Liver (tissue), 9 donors: ENCODE data around the gene NPAS2. TPM values are rescaled to one million over a fixed set of nuclear protein-coding genes. Genes with fewer than 3 reads are reported as not detected.

ENCODE experiments used
- DNase-seq: peaks from one replicate; pipeline ENCODE4 v3.0.0-alpha.2; 2017; ENCODE audit warnings: low spot score
- H3K27ac ChIP-seq, 2 donors: one replicate each; pipeline ENCODE4 v1.7.0; 2013; ENCODE audit warnings: inconsistent platforms in 2 of 2, low read length in 2 of 2, control low read depth in 1 of 2, low read depth in 1 of 2, mild to moderate bottlenecking in 1 of 2
- H3K27me3 ChIP-seq, 4 donors: one replicate each; pipeline versions ENCODE4 v1.6.1 to v1.7.0; 2013; ENCODE audit warnings: low read length in 3 of 4, inconsistent platforms in 1 of 4, mild to moderate bottlenecking in 1 of 4, moderate library complexity in 1 of 4; ENCODE audit not compliant: control insufficient read depth in 4 of 4, insufficient read depth in 4 of 4
- H3K36me3 ChIP-seq, 4 donors: one replicate each; pipeline versions ENCODE4 v1.6.1 to v1.7.0; 2013; ENCODE audit warnings: low read length in 3 of 4, mild to moderate bottlenecking in 3 of 4, low read depth in 1 of 4, moderate library complexity in 1 of 4; ENCODE audit not compliant: control insufficient read depth in 4 of 4, insufficient read depth in 3 of 4
- H3K4me1 ChIP-seq, 4 donors: one replicate each; pipeline versions ENCODE4 v1.6.1 to v1.7.0; 2013; ENCODE audit warnings: low read length in 3 of 4, mild to moderate bottlenecking in 3 of 4, moderate library complexity in 1 of 4; ENCODE audit not compliant: control insufficient read depth in 4 of 4, insufficient read depth in 4 of 4
- H3K4me3 ChIP-seq, 3 donors: one replicate each; pipeline versions ENCODE4 v1.6.1 to v1.7.0; 2013; ENCODE audit warnings: low read length in 3 of 3, control low read depth in 1 of 3, low read depth in 1 of 3, mild to moderate bottlenecking in 1 of 3
- H3K9ac ChIP-seq, 2 donors: one replicate each; pipeline ENCODE4 v1.7.0; 2013; ENCODE audit warnings: low read length in 2 of 2, mild to moderate bottlenecking in 2 of 2, moderate library complexity in 2 of 2, control low read depth in 1 of 2, low read depth in 1 of 2
- H3K9me3 ChIP-seq, 4 donors: one replicate each; pipeline versions ENCODE4 v1.6.1 to v1.7.0; 2013; ENCODE audit warnings: low read length in 3 of 4; ENCODE audit not compliant: control insufficient read depth in 4 of 4
- ATF3 ChIP-seq: IDR thresholded peaks from 2 replicates; pipeline ENCODE4 v1.6.1; 2016; ENCODE audit warnings: antibody characterized with exemption
- CTCF ChIP-seq: fragments of 150-350 bp; IDR thresholded peaks from 2 replicates; pipeline ENCODE4 v1.5.1; 2017; ENCODE audit warnings: improper control_type of control experiment, low read depth, low read length; ENCODE audit not compliant: missing input control
- EGR1 ChIP-seq, 2 donors: IDR thresholded peaks; 2 replicates each; pipeline ENCODE4 v1.6.1; 2016 to 2018; ENCODE audit warnings: antibody characterized with exemption in 2 of 2, low read depth in 2 of 2
- FOXA2 ChIP-seq: IDR thresholded peaks from 2 replicates; pipeline ENCODE4 v1.6.1; 2016; ENCODE audit warnings: antibody characterized with exemption
- GABPA ChIP-seq, 2 donors: IDR thresholded peaks in 1 of 2; conservative IDR thresholded peaks in 1 of 2; 2 replicates each; pipeline ENCODE4 v1.6.1; 2016; ENCODE audit warnings: antibody characterized with exemption in 2 of 2, mild to moderate bottlenecking in 1 of 2, moderate library complexity in 1 of 2
- HNF4A ChIP-seq, 2 donors: conservative IDR thresholded peaks; 2 replicates each; pipeline ENCODE4 v1.6.1; 2016; ENCODE audit warnings: antibody characterized with exemption in 2 of 2, mild to moderate bottlenecking in 2 of 2
- HNF4G ChIP-seq: IDR thresholded peaks from 2 replicates; pipeline ENCODE4 v1.6.1; 2016; ENCODE audit warnings: antibody characterized with exemption
- JUND ChIP-seq, 2 donors: IDR thresholded peaks; 2 replicates each; pipeline ENCODE4 v1.6.1; 2016; ENCODE audit warnings: antibody characterized with exemption in 2 of 2
- MAX ChIP-seq: IDR thresholded peaks from 2 replicates; pipeline ENCODE4 v1.6.1; 2016; ENCODE audit warnings: antibody characterized with exemption
- RAD21 ChIP-seq, 2 donors: IDR thresholded peaks; 2 replicates each; pipeline ENCODE4 v1.6.1; 2016; ENCODE audit warnings: antibody characterized with exemption in 2 of 2, mild to moderate bottlenecking in 2 of 2
- REST ChIP-seq: IDR thresholded peaks from 2 replicates; pipeline ENCODE4 v1.6.1; 2016; ENCODE audit warnings: antibody characterized with exemption, mild to moderate bottlenecking
- RXRA ChIP-seq, 2 donors: IDR thresholded peaks; 2 replicates each; pipeline ENCODE4 v1.6.1; 2017 to 2018; ENCODE audit warnings: antibody characterized with exemption in 2 of 2, mild to moderate bottlenecking in 1 of 2
- SP1 ChIP-seq: IDR thresholded peaks from 2 replicates; pipeline ENCODE4 v1.6.1; 2018; ENCODE audit warnings: antibody characterized with exemption, mild to moderate bottlenecking
- YY1 ChIP-seq: IDR thresholded peaks from 2 replicates; pipeline ENCODE4 v1.6.1; 2016; ENCODE audit warnings: antibody characterized with exemption, mild to moderate bottlenecking
- ZBTB33 ChIP-seq: IDR thresholded peaks from 2 replicates; pipeline ENCODE4 v1.6.1; 2016; ENCODE audit warnings: antibody characterized with exemption
- WGBS: extraction: QIAGEN DNeasy Blood & Tissue Kit; methylation state at CpG from one replicate; pipeline ENCODE4 v1.1.7; 2013; 5-methylcytosine and 5-hydroxymethylcytosine counted together
- polyA plus RNA-seq, 2 donors: library from polyadenylated mRNA; stranded (reverse) in 1 of 2; unstranded in 1 of 2; fragments of 200-250 nt in 1 of 2; fragments of >200 nt in 1 of 2; fragmentation: Nextera tagmentation in 1 of 2; extraction: Ambion mirVana in 1 of 2; gene quantifications; one replicate each; pipeline versions ENCODE4 v1.2.1 to v1.2.3, GENCODE V29; 2013 to 2015
- total RNA-seq, 2 donors: library from RNA; depleted of rRNA; stranded (reverse); fragments of >200 nt; gene quantifications; one replicate each; pipeline ENCODE4 v1.2.3, GENCODE V29; 2014
- donor health status: healthy.
- donor health status: healthy.
- donor health status: healthy.
- donor health status: healthy.
- donor health status: healthy.

NPAS2 gene
- total and polyA plus RNA-seq, 4 donors: 0.33 to 24.3 (median 6.6) TPM

GRCh38 chr2:100990166-100990565 is 170.2 kb downstream of the NPAS2 start:
- TF ChIP-seq FOXA2 (no peak), SP1 (no peak)
- peaks cover 0 to 10% (median 2%) of the 10 kb centered on the region in 4 donors for H3K36me3 ChIP-seq
- DNase-seq: no peak
- no peak overlapping the region for H3K9ac ChIP-seq
- no peaks in the 10 kb centered on the region for H3K9me3 ChIP-seq
- no peak overlapping the region for H3K4me3 ChIP-seq
- H3K27ac ChIP-seq: no peak overlapping the region
- WGBS: 95% methylated on average over 9 of the region's 9 CpGs
- no peaks in the 10 kb centered on the region for H3K4me1 ChIP-seq
- no peaks in the 10 kb centered on the region for H3K27me3 ChIP-seq

GRCh38 chr2:100990650-100991403 is 170.9 kb downstream of the NPAS2 start:
- no peak overlapping the region for H3K9ac ChIP-seq
- H3K9me3 ChIP-seq: no peaks in the 10 kb centered on the region
- H3K4me1 ChIP-seq: peaks cover 0 to 3% (median under 1%) of the 10 kb centered on the region in 4 donors
- WGBS: 91% methylated on average over 24 of the region's 24 CpGs
- H3K27ac ChIP-seq: no peak overlapping the region
- no peaks in the 10 kb centered on the region for H3K27me3 ChIP-seq
- peaks cover 0 to 10% (median 2%) of the 10 kb centered on the region in 4 donors for H3K36me3 ChIP-seq
- no peak for TF ChIP-seq HNF4A (conservative IDR thresholded peaks at IDR 0.05)
- TF ChIP-seq JUND (IDR thresholded peaks at IDR 0.05): no peak
- TF ChIP-seq HNF4G: no peak
- TF ChIP-seq RXRA (IDR thresholded peaks at IDR 0.05): no peak
- no peak for TF ChIP-seq REST
- no peak for DNase-seq
- H3K4me3 ChIP-seq: no peak overlapping the region

GRCh38 chr2:100991404-100991773 is 171.4 kb downstream of the NPAS2 start:
- Histone ChIP-seq H3K4me1 (peaks cover 0 to 7% (median 6%) of the 10 kb centered on the region in 4 donors), H3K4me3 (no peak overlapping the region), H3K9ac (no peak overlapping the region), H3K27me3 (no peaks in the 10 kb centered on the region), H3K9me3 (no peaks in the 10 kb centered on the region), H3K36me3 (peaks cover 0 to 10% (median 2%) of the 10 kb centered on the region in 4 donors), H3K27ac (no peak overlapping the region)
- no peak for DNase-seq
- 96% methylated on average over 5 of the region's 5 CpGs for WGBS
- no peak for TF ChIP-seq ZBTB33
- TF ChIP-seq REST: no peak
- TF ChIP-seq CTCF: no peak
- no peak for TF ChIP-seq HNF4A (conservative IDR thresholded peaks at IDR 0.05)
- no peak for TF ChIP-seq ATF3
- no peak for TF ChIP-seq JUND (IDR thresholded peaks at IDR 0.05)
- TF ChIP-seq EGR1 (IDR thresholded peaks at IDR 0.05; ENCODE audit: low read depth in 2 of 2): no peak
- TF ChIP-seq YY1: no peak
- TF ChIP-seq GABPA (IDR thresholded peaks at IDR 0.05 in 1 of 2, conservative IDR thresholded peaks at IDR 0.05 in 1 of 2): no peak
- TF ChIP-seq FOXA2: no peak
- no peak for TF ChIP-seq MAX
- no peak for TF ChIP-seq RAD21 (IDR thresholded peaks at IDR 0.05)
